Fibroblast of lung (primary cell): Measurements from ENCODE around the gene RCOR1.

Experiments
- EZH2 ChIP-seq: IDR thresholded peaks from 2 replicates; pipeline ENCODE4 v1.5.1; 2012; ENCODE audit warnings: low read length, control low read depth, mild to moderate bottlenecking; ENCODE audit errors: missing control alignments
- TF ChIP-seq, protein P1 (sequence below), 2 donors: IDR thresholded peaks in 1 of 2; conservative IDR thresholded peaks in 1 of 2; 1 replicate in 1 of 2; 2 replicates in 1 of 2; pipeline ENCODE4 v1.5.1; 2011 to 2012; ENCODE audit warnings: low read length in 2 of 2, control low read depth in 1 of 2, inconsistent platforms in 1 of 2, low read depth in 1 of 2, mild to moderate bottlenecking in 1 of 2

- TF ChIP-seq, protein P1, sequence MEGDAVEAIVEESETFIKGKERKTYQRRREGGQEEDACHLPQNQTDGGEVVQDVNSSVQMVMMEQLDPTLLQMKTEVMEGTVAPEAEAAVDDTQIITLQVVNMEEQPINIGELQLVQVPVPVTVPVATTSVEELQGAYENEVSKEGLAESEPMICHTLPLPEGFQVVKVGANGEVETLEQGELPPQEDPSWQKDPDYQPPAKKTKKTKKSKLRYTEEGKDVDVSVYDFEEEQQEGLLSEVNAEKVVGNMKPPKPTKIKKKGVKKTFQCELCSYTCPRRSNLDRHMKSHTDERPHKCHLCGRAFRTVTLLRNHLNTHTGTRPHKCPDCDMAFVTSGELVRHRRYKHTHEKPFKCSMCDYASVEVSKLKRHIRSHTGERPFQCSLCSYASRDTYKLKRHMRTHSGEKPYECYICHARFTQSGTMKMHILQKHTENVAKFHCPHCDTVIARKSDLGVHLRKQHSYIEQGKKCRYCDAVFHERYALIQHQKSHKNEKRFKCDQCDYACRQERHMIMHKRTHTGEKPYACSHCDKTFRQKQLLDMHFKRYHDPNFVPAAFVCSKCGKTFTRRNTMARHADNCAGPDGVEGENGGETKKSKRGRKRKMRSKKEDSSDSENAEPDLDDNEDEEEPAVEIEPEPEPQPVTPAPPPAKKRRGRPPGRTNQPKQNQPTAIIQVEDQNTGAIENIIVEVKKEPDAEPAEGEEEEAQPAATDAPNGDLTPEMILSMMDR (conservative IDR thresholded peaks at IDR 0.05 in 1 of 2, IDR thresholded peaks at IDR 0.05 in 1 of 2; ENCODE audit: low read depth in 1 of 2, low read length in 2 of 2): no peak
- no peak for TF ChIP-seq EZH2
Observed at GRCh38 chr14:102630405-102630804, 38.0 kb downstream of the RCOR1 start.
